ENCODE data around the gene NSUN3. TPM values are rescaled to one million over a fixed set of nuclear protein-coding genes. Genes with fewer than 3 reads are reported as not detected.
"Not testable (repeated sequence)": the region's sequence is repeated elsewhere in the genome, so short reads cannot be mapped to it uniquely, and the experiment has no call there.

NSUN3 gene
- total RNA-seq, 2 experiments from 2014 or later = 14.1 TPM

- POLR2A ChIA-PET = interaction anchor here (1.3 kb wide), 1 partner anchor 11 kb away, joined by 3 read pairs; no protein-coding TSS in a partner anchor
- peaks cover 39% of the 10 kb centered on the region for H3K4me1 Mint-ChIP-seq (ENCODE audit: low read depth)
- H3K9me3 Mint-ChIP-seq (ENCODE audit: insufficient read depth) = no peaks in the 10 kb centered on the region
These were observed 7.6 kb downstream of the NSUN3 start for GRCh38 chr3:94070341-94070911.

GRCh38 chr3:94071713-94072284 is 8.9 kb downstream of the NSUN3 start:
- Mint-ChIP-seq H3K27me3 (ENCODE audit: low read depth) (no peaks in the 10 kb centered on the region), H3K4me3 (no peak overlapping the region), H3K36me3 (ENCODE audit: low read depth) (peaks cover 58% of the 10 kb centered on the region), H3K27ac (peak overlapping the region; percentile 68), H3K4me1 (ENCODE audit: low read depth) (peaks cover 28% of the 10 kb centered on the region), H3K9me3 (ENCODE audit: insufficient read depth) (no peaks in the 10 kb centered on the region)
- POLR2A ChIA-PET = interaction anchor here (1.3 to 1.5 kb wide), 2 partner anchors 9 to 10 kb away, joined by 3 to 25 read pairs; partner anchors contain the start of genes DHFR2 and NSUN3
- DNase-seq (peak; percentile 47), ATAC-seq (peak; percentile 86)
- CTCF ChIA-PET = interaction anchor here (0.7 to 1.9 kb wide), 9 partner anchors 10 to 69 kb away, joined by 3 to 17 read pairs (median 4); partner anchors contain the start of genes DHFR2 and NSUN3

More at GRCh38 chr3:94070341-94070911, 7.6 kb downstream of the NSUN3 start:
- ATAC-seq (no peak), DNase-seq (no peak)
- H3K4me3 Mint-ChIP-seq = no peak overlapping the region
- CTCF ChIA-PET = interaction anchor here (0.9 to 2.1 kb wide), 12 partner anchors 8 to 63 kb away, joined by 3 to 17 read pairs (median 4); partner anchors contain the start of genes DHFR2 and NSUN3
- peaks cover 56% of the 10 kb centered on the region for H3K36me3 Mint-ChIP-seq (ENCODE audit: low read depth)
- no peak overlapping the region for H3K27ac Mint-ChIP-seq
- no peaks in the 10 kb centered on the region for H3K27me3 Mint-ChIP-seq (ENCODE audit: low read depth)

- H3K9me3 Mint-ChIP-seq (ENCODE audit: insufficient read depth) = no peaks in the 10 kb centered on the region
- H3K4me1 Mint-ChIP-seq (ENCODE audit: low read depth) = peaks cover 42% of the 10 kb centered on the region
- H3K27me3 Mint-ChIP-seq (ENCODE audit: low read depth) = no peaks in the 10 kb centered on the region
- CTCF ChIA-PET = no interaction called here
- DNase-seq = no peak
- ATAC-seq = no peak
- H3K4me3 Mint-ChIP-seq = no peak overlapping the region
- POLR2A ChIA-PET = no interaction called here
- peaks cover 57% of the 10 kb centered on the region for H3K36me3 Mint-ChIP-seq (ENCODE audit: low read depth)
- no peak overlapping the region for H3K27ac Mint-ChIP-seq
These were observed 13.2 kb downstream of the NSUN3 start for GRCh38 chr3:94076055-94076454.

GRCh38 chr3:94080552-94080951 is 17.7 kb downstream of the NSUN3 start:
- H3K4me3 Mint-ChIP-seq; H3K9me3 Mint-ChIP-seq (ENCODE audit: insufficient read depth); H3K27me3 Mint-ChIP-seq (ENCODE audit: low read depth); ATAC-seq: not testable (repeated sequence)
- H3K4me1 Mint-ChIP-seq (ENCODE audit: low read depth) = peaks cover 51% of the 10 kb centered on the region
- ChIA-PET CTCF (interaction anchor here (0.7 to 2.6 kb wide), 2 partner anchors 10 to 43 kb away, joined by 3 to 17 read pairs; no protein-coding TSS in a partner anchor), POLR2A (interaction anchor here (1.3 kb wide), 1 partner anchor 18 kb away, joined by 6 read pairs; the partner anchor contains the start of genes DHFR2 and NSUN3)
- H3K27ac Mint-ChIP-seq = peak overlapping the region; percentile 20
- H3K36me3 Mint-ChIP-seq (ENCODE audit: low read depth) = peaks cover 45% of the 10 kb centered on the region
- DNase-seq = peak; percentile 37

- H3K27ac Mint-ChIP-seq = no peak overlapping the region
- ATAC-seq (no peak), DNase-seq (no peak)
- no peaks in the 10 kb centered on the region for H3K27me3 Mint-ChIP-seq (ENCODE audit: low read depth)
- ChIA-PET CTCF (interaction anchor here (0.9 to 2.0 kb wide), 2 partner anchors 10 to 13 kb away, joined by 3 to 7 read pairs; no protein-coding TSS in a partner anchor), POLR2A (interaction anchor here (1.0 kb wide), 1 partner anchor 11 kb away, joined by 3 read pairs; no protein-coding TSS in a partner anchor)
- peaks cover 33% of the 10 kb centered on the region for H3K36me3 Mint-ChIP-seq (ENCODE audit: low read depth)
- H3K4me1 Mint-ChIP-seq (ENCODE audit: low read depth) = peaks cover 51% of the 10 kb centered on the region
- H3K9me3 Mint-ChIP-seq (ENCODE audit: insufficient read depth) = no peaks in the 10 kb centered on the region
- no peak overlapping the region for H3K4me3 Mint-ChIP-seq
These were observed 19.0 kb downstream of the NSUN3 start for GRCh38 chr3:94081884-94082283.

- no peaks in the 10 kb centered on the region for H3K27me3 Mint-ChIP-seq (ENCODE audit: low read depth)
- H3K4me3 Mint-ChIP-seq = no peak overlapping the region
- no peak for ATAC-seq
- H3K9me3 Mint-ChIP-seq (ENCODE audit: insufficient read depth) = no peaks in the 10 kb centered on the region
- CTCF ChIA-PET = interaction anchor here (0.9 to 2.0 kb wide), 2 partner anchors 11 to 13 kb away, joined by 3 to 7 read pairs; no protein-coding TSS in a partner anchor
- POLR2A ChIA-PET = interaction anchor here (1.0 kb wide), 1 partner anchor 11 kb away, joined by 3 read pairs; no protein-coding TSS in a partner anchor
- H3K27ac Mint-ChIP-seq = no peak overlapping the region
- H3K4me1 Mint-ChIP-seq (ENCODE audit: low read depth) = peaks cover 51% of the 10 kb centered on the region
- H3K36me3 Mint-ChIP-seq (ENCODE audit: low read depth) = peaks cover 31% of the 10 kb centered on the region
- no peak for DNase-seq
These were observed 19.6 kb downstream of the NSUN3 start for GRCh38 chr3:94082391-94082937.

- H3K9me3 Mint-ChIP-seq (ENCODE audit: insufficient read depth) = no peaks in the 10 kb centered on the region
- H3K27me3 Mint-ChIP-seq (ENCODE audit: low read depth) = no peaks in the 10 kb centered on the region
- H3K27ac Mint-ChIP-seq = peak overlapping the region; percentile 57
- H3K4me1 Mint-ChIP-seq (ENCODE audit: low read depth) = peaks cover 46% of the 10 kb centered on the region
- POLR2A ChIA-PET = no interaction called here
- peak overlapping the region; percentile 18 for H3K4me3 Mint-ChIP-seq
- peaks cover 28% of the 10 kb centered on the region for H3K36me3 Mint-ChIP-seq (ENCODE audit: low read depth)
- peak; percentile 27 for DNase-seq
- CTCF ChIA-PET = no interaction called here
- peak; percentile 63 for ATAC-seq
These were observed 20.4 kb downstream of the NSUN3 start for GRCh38 chr3:94083261-94083660.

- H3K4me3 Mint-ChIP-seq = no peak overlapping the region
- POLR2A ChIA-PET = no interaction called here
- H3K4me1 Mint-ChIP-seq (ENCODE audit: low read depth) = peaks cover 2% of the 10 kb centered on the region
- H3K27ac Mint-ChIP-seq = no peak overlapping the region
- H3K36me3 Mint-ChIP-seq (ENCODE audit: low read depth) = peaks cover 37% of the 10 kb centered on the region
- H3K27me3 Mint-ChIP-seq (ENCODE audit: low read depth) = no peaks in the 10 kb centered on the region
- ATAC-seq = no peak
- no peak for DNase-seq
- CTCF ChIA-PET = interaction anchor here (0.9 kb wide), 1 partner anchor 82 kb away, joined by 3 read pairs; no protein-coding TSS in a partner anchor
- no peaks in the 10 kb centered on the region for H3K9me3 Mint-ChIP-seq (ENCODE audit: insufficient read depth)
These were observed 26.3 kb downstream of the NSUN3 start for GRCh38 chr3:94089126-94089525.

- Mint-ChIP-seq H3K4me1 (ENCODE audit: low read depth) (no peaks in the 10 kb centered on the region), H3K27ac (no peak overlapping the region), H3K27me3 (ENCODE audit: low read depth) (no peaks in the 10 kb centered on the region), H3K9me3 (ENCODE audit: insufficient read depth) (no peaks in the 10 kb centered on the region), H3K36me3 (ENCODE audit: low read depth) (peaks cover 39% of the 10 kb centered on the region), H3K4me3 (no peak overlapping the region)
- POLR2A ChIA-PET = interaction anchor here (0.7 to 1.2 kb wide), 2 partner anchors 16 to 30 kb away, joined by 3 read pairs; partner anchors contain the start of genes DHFR2 and NSUN3
- CTCF ChIA-PET = interaction anchor here (1.6 kb wide), 1 partner anchor 111 kb away, joined by 3 read pairs; no protein-coding TSS in a partner anchor
- ATAC-seq (no peak), DNase-seq (no peak)
These were observed 29.2 kb downstream of the NSUN3 start for GRCh38 chr3:94092086-94092485.

- H3K9me3 Mint-ChIP-seq (ENCODE audit: insufficient read depth) = no peaks in the 10 kb centered on the region
- no peaks in the 10 kb centered on the region for H3K4me1 Mint-ChIP-seq (ENCODE audit: low read depth)
- ChIA-PET CTCF (no interaction called here), POLR2A (no interaction called here)
- no peak overlapping the region for H3K4me3 Mint-ChIP-seq
- H3K27ac Mint-ChIP-seq = no peak overlapping the region
- peaks cover 40% of the 10 kb centered on the region for H3K36me3 Mint-ChIP-seq (ENCODE audit: low read depth)
- H3K27me3 Mint-ChIP-seq (ENCODE audit: low read depth) = no peaks in the 10 kb centered on the region
- no peak for ATAC-seq
- DNase-seq = no peak
These were observed 30.3 kb downstream of the NSUN3 start for GRCh38 chr3:94093151-94093550.

GRCh38 chr3:94095111-94095510 is 32.2 kb downstream of the NSUN3 start:
- POLR2A ChIA-PET = no interaction called here
- ATAC-seq = no peak

More at GRCh38 chr3:94095111-94095510, 32.2 kb downstream of the NSUN3 start:
- Mint-ChIP-seq H3K36me3 (ENCODE audit: low read depth) (peaks cover 37% of the 10 kb centered on the region), H3K27ac (no peak overlapping the region), H3K27me3 (ENCODE audit: low read depth) (no peaks in the 10 kb centered on the region), H3K4me1 (ENCODE audit: low read depth) (peaks cover 2% of the 10 kb centered on the region), H3K9me3 (ENCODE audit: insufficient read depth) (no peaks in the 10 kb centered on the region), H3K4me3 (no peak overlapping the region)
- no peak for DNase-seq
- CTCF ChIA-PET = no interaction called here

Measured in activated CD8-positive, alpha-beta T cell treated with anti-CD3 and anti-CD28 coated beads, Interleukin-2, amount 10 ng/mL, durations not matched to agents 7 days and 5 days (primary cell).